ENCODE measurements around the gene CNN2. TPM values are rescaled to one million over a fixed set of nuclear protein-coding genes. Genes with fewer than 3 reads are reported as not detected.
A peak's percentile ranks its signal among the peaks of the same experiment; 100 is the strongest.

The CNN2 gene
- total and polyA plus RNA-seq, 2 donors from 2014 or later: 64.1 to 131 TPM

DNA sequence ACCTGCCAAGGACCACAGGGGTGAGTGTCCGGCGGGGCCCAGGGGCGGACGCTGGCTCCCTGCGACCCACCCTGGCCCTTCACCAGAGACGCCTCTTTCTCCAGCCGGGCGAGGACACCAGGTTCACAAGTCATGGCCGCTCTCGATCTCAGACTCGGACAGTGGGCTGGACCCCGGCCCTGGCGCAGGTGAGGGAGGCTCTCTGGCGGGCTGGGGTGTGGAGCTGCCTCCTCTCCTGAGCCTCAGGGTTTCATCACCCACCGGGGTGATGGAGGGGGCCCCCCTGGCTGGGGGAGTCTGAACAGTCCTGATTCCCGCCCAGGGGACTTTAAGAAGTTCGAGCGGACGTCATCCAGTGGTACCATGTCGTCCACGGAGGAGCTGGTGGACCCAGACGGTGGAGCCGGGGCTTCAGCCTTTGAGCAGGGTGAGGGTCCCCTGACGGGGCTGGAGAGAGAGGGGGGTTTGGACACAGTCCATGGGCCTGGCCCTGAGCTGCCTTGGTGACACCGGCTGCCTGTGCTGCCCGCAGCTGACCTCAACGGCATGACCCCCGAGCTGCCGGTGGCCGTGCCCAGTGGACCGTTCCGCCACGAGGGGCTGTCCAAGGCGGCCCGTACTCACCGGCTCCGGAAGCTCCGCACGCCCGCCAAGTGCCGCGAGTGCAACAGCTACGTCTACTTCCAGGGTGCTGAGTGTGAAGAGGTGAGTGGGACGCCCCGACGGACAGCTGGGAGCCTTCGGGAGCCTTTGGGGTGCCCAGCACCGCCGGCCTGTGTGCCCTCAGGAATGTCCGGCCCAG is 54.2 kb downstream of the CNN2 start:
- intact Hi-C loops (cut with DNase I): no loop called here

DNA sequence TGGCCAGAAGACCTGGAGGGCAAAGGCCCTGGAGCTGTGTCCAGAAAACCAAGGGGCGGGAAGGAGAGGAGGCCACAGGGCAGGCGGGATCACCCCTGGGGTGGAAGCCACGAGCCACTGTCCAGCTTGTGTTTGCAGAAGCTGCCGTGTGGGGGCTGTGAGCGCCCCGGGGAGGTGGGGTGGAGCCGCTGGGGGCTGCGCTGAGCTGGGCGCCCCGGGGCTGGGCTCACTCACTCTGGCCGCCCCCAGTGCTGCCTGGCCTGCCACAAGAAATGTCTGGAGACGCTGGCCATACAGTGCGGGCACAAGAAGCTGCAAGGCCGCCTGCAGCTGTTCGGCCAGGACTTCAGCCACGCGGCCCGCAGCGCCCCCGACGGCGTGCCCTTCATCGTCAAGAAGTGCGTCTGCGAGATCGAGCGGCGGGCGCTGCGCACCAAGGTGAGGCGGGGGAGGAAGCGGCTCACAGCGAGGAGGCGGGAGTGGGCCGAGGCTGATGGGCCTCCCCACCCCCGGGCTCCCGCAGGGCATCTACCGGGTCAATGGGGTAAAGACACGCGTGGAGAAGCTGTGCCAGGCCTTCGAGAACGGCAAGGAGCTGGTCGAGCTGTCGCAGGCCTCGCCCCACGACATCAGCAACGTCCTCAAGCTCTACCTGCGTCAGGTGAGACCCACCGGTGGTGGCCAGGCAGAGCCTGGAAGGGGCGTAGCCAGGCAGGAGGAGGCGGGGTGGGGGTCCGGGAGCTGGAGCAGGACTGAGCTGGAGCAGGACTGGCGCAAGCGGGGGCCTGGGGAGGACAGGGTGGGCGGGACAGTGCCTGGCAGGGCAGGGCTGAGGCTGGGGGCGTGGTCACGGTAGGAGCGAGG is 55.1 kb downstream of the CNN2 start:
- H3K27ac ChIP-seq (ENCODE audit: low read depth in 2 of 2, low read length in 2 of 2): no peak overlapping the region

More for the DNA sequence above, 54.2 kb downstream of the CNN2 start:
- Histone ChIP-seq H3K4me1 (ENCODE audit: control insufficient read depth in 2 of 3, insufficient read depth in 2 of 3, low read depth in 1 of 3, low read length in 3 of 3) (peaks cover 0 to 7% (median 0%) of the 10 kb centered on the region in 3 donors), H3K9ac (ENCODE audit: low read length in 3 of 3) (no peak overlapping the region), H3K36me3 (ENCODE audit: control insufficient read depth in 2 of 3, insufficient read depth in 3 of 3, low read length in 3 of 3) (no peaks in the 10 kb centered on the region), H3K9me3 (ENCODE audit: control insufficient read depth in 2 of 3, insufficient read depth in 1 of 3, low read length in 3 of 3) (no peaks in the 10 kb centered on the region), H3K27me3 (ENCODE audit: control insufficient read depth, insufficient read depth, low read length) (no peaks in the 10 kb centered on the region), H3K27ac (ENCODE audit: low read depth in 2 of 2, low read length in 2 of 2) (no peak overlapping the region), H3K4me3 (ENCODE audit: low read length in 3 of 3) (no peak overlapping the region)
- FAIRE-seq (no peak), DNase-seq (peak in 1 of 5 donors; percentile 85)
- no peak for TF ChIP-seq CTCF (IDR thresholded peaks at IDR 0.05; ENCODE audit: borderline replicate concordance, extremely low read depth, insufficient read depth)

DNA sequence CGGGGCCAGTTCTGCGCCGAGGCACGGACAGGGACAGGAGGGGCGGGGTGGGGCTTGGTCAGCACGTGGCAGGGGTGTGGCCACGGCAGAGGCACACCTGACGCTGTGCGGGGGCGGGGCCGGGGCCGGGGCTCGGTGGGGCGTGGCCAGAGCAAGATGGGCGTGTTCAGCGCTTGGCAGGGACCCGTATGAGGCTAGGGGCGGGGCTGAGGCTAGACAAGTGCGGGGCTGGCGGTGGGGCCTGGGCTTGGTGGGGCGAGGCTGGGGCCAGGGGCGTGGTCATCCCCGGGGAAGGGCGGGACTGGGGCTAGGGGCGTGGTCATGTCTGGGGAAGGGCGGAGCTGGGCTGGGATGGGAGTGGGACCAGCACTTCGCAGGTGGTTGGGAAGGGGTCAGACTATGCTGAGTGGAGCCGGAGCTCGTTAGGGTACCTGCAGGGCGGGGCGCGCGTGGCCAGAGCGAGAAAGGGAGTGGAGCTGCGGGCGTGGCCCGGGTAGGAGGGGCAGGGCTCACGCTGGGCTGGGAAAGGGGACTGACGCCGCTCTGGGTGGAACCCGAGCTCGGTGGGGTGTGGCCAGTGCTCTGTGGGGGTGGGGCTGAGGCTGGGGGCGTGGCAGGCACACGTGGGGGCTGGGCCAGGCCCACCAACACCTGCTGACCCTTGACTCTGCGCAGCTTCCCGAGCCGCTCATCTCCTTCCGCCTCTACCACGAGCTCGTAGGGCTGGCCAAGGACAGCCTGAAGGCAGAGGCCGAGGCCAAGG is 55.9 kb downstream of the CNN2 start:
- TF ChIP-seq CTCF (IDR thresholded peaks at IDR 0.05; ENCODE audit: borderline replicate concordance, extremely low read depth, insufficient read depth): no peak
- H3K9me3 ChIP-seq (ENCODE audit: control insufficient read depth in 2 of 3, insufficient read depth in 1 of 3, low read length in 3 of 3): no peaks in the 10 kb centered on the region
- FAIRE-seq: no peak
- peak overlapping the region in 1 of 3 donors; percentile 17 for H3K4me3 ChIP-seq (ENCODE audit: low read length in 3 of 3)
- no peaks in the 10 kb centered on the region for H3K36me3 ChIP-seq (ENCODE audit: control insufficient read depth in 2 of 3, insufficient read depth in 3 of 3, low read length in 3 of 3)
- peak overlapping the region in 1 of 2 donors; percentile 41 for H3K27ac ChIP-seq (ENCODE audit: low read depth in 2 of 2, low read length in 2 of 2)
- H3K9ac ChIP-seq (ENCODE audit: low read length in 3 of 3): no peak overlapping the region
- no peaks in the 10 kb centered on the region for H3K27me3 ChIP-seq (ENCODE audit: control insufficient read depth, insufficient read depth, low read length)
- DNase-seq: peak; percentile 82 to 97 (median 91)
- peaks cover 0 to 7% (median 0%) of the 10 kb centered on the region in 3 donors for H3K4me1 ChIP-seq (ENCODE audit: control insufficient read depth in 2 of 3, insufficient read depth in 2 of 3, low read depth in 1 of 3, low read length in 3 of 3)
- intact Hi-C loops (cut with DNase I): no loop called here

More for the DNA sequence above, 55.1 kb downstream of the CNN2 start:
- intact Hi-C loops (cut with DNase I): no loop called here
- FAIRE-seq: no peak
- TF ChIP-seq CTCF (IDR thresholded peaks at IDR 0.05; ENCODE audit: borderline replicate concordance, extremely low read depth, insufficient read depth): no peak
- Histone ChIP-seq H3K9me3 (ENCODE audit: control insufficient read depth in 2 of 3, insufficient read depth in 1 of 3, low read length in 3 of 3) (no peaks in the 10 kb centered on the region), H3K36me3 (ENCODE audit: control insufficient read depth in 2 of 3, insufficient read depth in 3 of 3, low read length in 3 of 3) (no peaks in the 10 kb centered on the region), H3K4me1 (ENCODE audit: control insufficient read depth in 2 of 3, insufficient read depth in 2 of 3, low read depth in 1 of 3, low read length in 3 of 3) (peaks cover 0 to 7% (median 0%) of the 10 kb centered on the region in 3 donors), H3K9ac (ENCODE audit: low read length in 3 of 3) (no peak overlapping the region), H3K4me3 (ENCODE audit: low read length in 3 of 3) (no peak overlapping the region), H3K27me3 (ENCODE audit: control insufficient read depth, insufficient read depth, low read length) (no peaks in the 10 kb centered on the region)
- DNase-seq: peak in 2 of 5 donors; percentile 83 to 87

Measured in kidney (tissue), 14 donors.